CD4-positive, CD25-positive, alpha-beta regulatory T cell (primary cell): Measurements from ENCODE around the gene RNF38. TPM values are rescaled to one million over a fixed set of nuclear protein-coding genes. Genes with fewer than 3 reads are reported as not detected.

ENCODE experiments used
- ATAC-seq, 2 donors: fragments of 150-1000 bp; cut with Tn5 transposase; one replicate each; pipeline ENCODE4 v1.10.0; 2021; ENCODE audit warnings: low read depth in 2 of 2, moderate number of reproducible peaks in 2 of 2, moderate library complexity in 1 of 2
- DNase-seq, 3 donors: peaks; one replicate each; pipeline versions ENCODE4 v3.0.0 to v3.0.0-alpha.2; 2012 to 2022; ENCODE audit warnings: mixed read lengths in 1 of 3
- H3K27ac ChIP-seq: one replicate; pipeline ENCODE4 v1.7.0; 2013; ENCODE audit warnings: mild to moderate bottlenecking, low read length; ENCODE audit not compliant: insufficient read depth, poor library complexity, severe bottlenecking
- H3K27me3 ChIP-seq: one replicate; pipeline ENCODE4 v1.7.0; 2013; ENCODE audit warnings: low read length; ENCODE audit not compliant: control insufficient read depth, insufficient read depth
- H3K36me3 ChIP-seq: one replicate; pipeline ENCODE4 v1.7.0; 2013; ENCODE audit warnings: mild to moderate bottlenecking, low read length, moderate library complexity; ENCODE audit not compliant: control insufficient read depth, insufficient read depth
- H3K4me1 ChIP-seq: 2 replicates; pipeline ENCODE4 v1.7.0; 2013; ENCODE audit warnings: mild to moderate bottlenecking, low read length; ENCODE audit not compliant: insufficient read depth, control insufficient read depth, poor library complexity, severe bottlenecking
- H3K4me3 ChIP-seq: one replicate; pipeline ENCODE4 v1.7.0; 2013; ENCODE audit warnings: low read depth, mild to moderate bottlenecking, low read length, moderate library complexity
- H3K9me3 ChIP-seq, 2 experiments: 1 replicate in 1 of 2; 2 replicates in 1 of 2; pipeline ENCODE4 v1.7.0; 2013; ENCODE audit warnings: low read length in 2 of 2, mild to moderate bottlenecking in 1 of 2, moderate library complexity in 1 of 2; ENCODE audit not compliant: control insufficient read depth in 2 of 2
- H3K27ac Mint-ChIP-seq, 3 donors: one replicate each; pipeline ENCODE4 v1.8.0; 2020 to 2022; ENCODE audit warnings: mild to moderate bottlenecking in 3 of 3, mixed read lengths in 3 of 3, moderate library complexity in 2 of 3
- H3K27me3 Mint-ChIP-seq: one replicate; pipeline ENCODE4 v1.8.0; 2022; ENCODE audit warnings: mild to moderate bottlenecking, mixed read lengths
- H3K36me3 Mint-ChIP-seq: one replicate; pipeline ENCODE4 v1.8.0; 2020; ENCODE audit warnings: mixed read lengths
- H3K4me1 Mint-ChIP-seq, 4 donors: one replicate each; pipeline ENCODE4 v1.8.0; 2020 to 2022; ENCODE audit warnings: mixed read lengths in 4 of 4, mild to moderate bottlenecking in 1 of 4
- H3K4me3 Mint-ChIP-seq, 4 donors: one replicate each; pipeline ENCODE4 v1.8.0; 2020 to 2022; ENCODE audit warnings: mild to moderate bottlenecking in 4 of 4, mixed read lengths in 4 of 4, moderate library complexity in 3 of 4
- H3K9me3 Mint-ChIP-seq, 7 donors: one replicate each; pipeline ENCODE4 v1.8.0; 2020 to 2022; ENCODE audit warnings: mixed read lengths in 7 of 7, mild to moderate bottlenecking in 3 of 7, moderate library complexity in 2 of 7
- polyA plus RNA-seq, 4 donors: library from polyadenylated mRNA; unstranded; fragments of 300-500 nt; fragmentation: Illumina TruSeq; gene quantifications; one replicate each; pipeline ENCODE4 v1.2.3, GENCODE V29; 2021
- total RNA-seq: library from RNA; stranded (reverse); gene quantifications from one replicate; pipeline ENCODE4 v1.2.3, GENCODE V29; 2022

Gene RNF38
- total and polyA plus RNA-seq, 5 donors from 2014 or later: 16.0 to 103 (median 20.8) TPM

DNA sequence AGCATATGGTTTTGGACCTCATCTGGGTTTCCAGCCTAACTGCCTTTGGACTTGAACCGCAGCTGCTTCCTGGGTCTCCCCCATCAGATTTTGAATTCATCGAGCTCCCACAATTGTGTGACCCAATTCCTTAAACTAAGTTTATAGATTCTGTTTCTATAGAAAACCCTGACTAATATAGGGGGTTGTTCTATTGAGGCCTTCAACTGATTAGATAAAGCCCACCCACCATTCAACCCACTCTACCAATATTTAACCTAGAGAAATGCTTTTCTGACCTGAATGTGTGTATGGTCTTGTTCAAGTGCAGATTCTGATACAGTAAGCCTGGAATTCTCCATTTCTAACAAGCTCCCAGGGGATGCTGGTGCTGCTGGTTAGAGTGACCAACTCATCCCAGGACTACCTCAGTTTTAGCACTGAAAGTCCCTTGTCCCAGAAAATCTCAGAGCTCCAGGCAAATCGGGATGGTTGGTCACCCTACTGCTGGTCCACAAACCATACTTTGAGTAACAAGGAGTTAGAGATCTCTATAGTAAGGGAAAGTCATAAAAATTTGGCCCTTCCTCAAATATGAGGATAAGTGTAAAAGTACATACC, 110.1 kb downstream of the RNF38 start:
- H3K9me3 ChIP-seq: no peaks in the 10 kb centered on the region
- H3K4me1 Mint-ChIP-seq: no peaks in the 10 kb centered on the region
- H3K27me3 Mint-ChIP-seq: no peaks in the 10 kb centered on the region
- H3K27ac Mint-ChIP-seq: no peak overlapping the region
- no peak overlapping the region for H3K4me3 Mint-ChIP-seq
- H3K9me3 Mint-ChIP-seq: no peaks in the 10 kb centered on the region
- no peak for ATAC-seq
- no peaks in the 10 kb centered on the region for H3K27me3 ChIP-seq
- H3K4me3 ChIP-seq: no peak overlapping the region
- peaks cover 9% of the 10 kb centered on the region for H3K36me3 Mint-ChIP-seq
- no peak for DNase-seq
- H3K27ac ChIP-seq: no peak overlapping the region
- H3K36me3 ChIP-seq: no peaks in the 10 kb centered on the region
- H3K4me1 ChIP-seq: no peaks in the 10 kb centered on the region

DNA sequence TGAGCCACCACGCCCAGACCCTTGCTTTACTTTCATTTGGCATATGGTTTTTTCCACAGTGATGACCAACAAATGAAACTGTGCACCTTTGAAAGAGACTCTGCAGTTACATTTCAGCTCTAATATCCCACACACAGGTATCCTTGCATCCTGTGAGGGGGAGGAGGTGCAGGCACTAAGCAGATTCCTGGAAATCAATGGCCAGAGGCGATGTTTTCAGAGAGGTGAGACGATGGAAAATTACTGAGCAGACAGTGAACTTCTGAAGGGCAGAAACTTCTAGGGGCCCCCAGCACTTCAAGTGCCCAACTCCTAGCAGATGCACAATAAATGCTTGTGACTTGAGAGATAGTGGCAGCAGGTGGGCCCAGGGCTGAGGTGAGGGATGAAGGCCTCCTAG, 112.0 kb downstream of the RNF38 start:
- ATAC-seq (no peak), DNase-seq (no peak)
- no peaks in the 10 kb centered on the region for H3K9me3 Mint-ChIP-seq
- no peaks in the 10 kb centered on the region for H3K36me3 ChIP-seq
- H3K4me1 ChIP-seq: no peaks in the 10 kb centered on the region
- no peaks in the 10 kb centered on the region for H3K27me3 Mint-ChIP-seq
- H3K27me3 ChIP-seq: no peaks in the 10 kb centered on the region
- H3K27ac ChIP-seq: no peak overlapping the region
- H3K36me3 Mint-ChIP-seq: peaks cover 7% of the 10 kb centered on the region
- H3K4me3 Mint-ChIP-seq: no peak overlapping the region
- H3K27ac Mint-ChIP-seq: no peak overlapping the region
- no peaks in the 10 kb centered on the region for H3K9me3 ChIP-seq
- no peaks in the 10 kb centered on the region for H3K4me1 Mint-ChIP-seq
- no peak overlapping the region for H3K4me3 ChIP-seq

Other genes starting within 250 kb of the RNF38 start
- gene CCIN, start 230.9 kb downstream of the RNF38 start, total RNA-seq: 1.4 TPM
- under 1 TPM in 1 of 4 donors, not detected in 3; 0.38 TPM for gene CCIN, start 230.9 kb downstream of the RNF38 start, polyA plus RNA-seq
- gene CLTA, start 209.3 kb downstream of the RNF38 start, total RNA-seq: 46.7 TPM
- gene CLTA, start 209.3 kb downstream of the RNF38 start, polyA plus RNA-seq: 100 to 1,000 TPM; 152 to 175 (median 168) TPM
- 15.7 TPM for gene GNE, start 141.8 kb downstream of the RNF38 start, total RNA-seq
- 1 to 10 TPM; 3.4 to 7.0 (median 5.2) TPM for gene GNE, start 141.8 kb downstream of the RNF38 start, polyA plus RNA-seq
- 1.7 TPM for gene MELK, start 172.6 kb upstream of the RNF38 start, total RNA-seq
- 1 to 10 TPM in 3 of 4 donors, under 1 TPM in 1; 0.90 to 5.5 (median 2.4) TPM for gene MELK, start 172.6 kb upstream of the RNF38 start, polyA plus RNA-seq